ENCODE measurements around the gene ARF1.
A peak's percentile ranks its signal among the peaks of the same experiment; 100 is the strongest.

The ARF1 gene

GRCh38 chr1:228134591-228134990, 52.1 kb downstream of the ARF1 start:
- DNase-seq: no peak

- DNase-seq: no peak
Observed at GRCh38 chr1:228136901-228137300, 54.4 kb downstream of the ARF1 start.

DNA sequence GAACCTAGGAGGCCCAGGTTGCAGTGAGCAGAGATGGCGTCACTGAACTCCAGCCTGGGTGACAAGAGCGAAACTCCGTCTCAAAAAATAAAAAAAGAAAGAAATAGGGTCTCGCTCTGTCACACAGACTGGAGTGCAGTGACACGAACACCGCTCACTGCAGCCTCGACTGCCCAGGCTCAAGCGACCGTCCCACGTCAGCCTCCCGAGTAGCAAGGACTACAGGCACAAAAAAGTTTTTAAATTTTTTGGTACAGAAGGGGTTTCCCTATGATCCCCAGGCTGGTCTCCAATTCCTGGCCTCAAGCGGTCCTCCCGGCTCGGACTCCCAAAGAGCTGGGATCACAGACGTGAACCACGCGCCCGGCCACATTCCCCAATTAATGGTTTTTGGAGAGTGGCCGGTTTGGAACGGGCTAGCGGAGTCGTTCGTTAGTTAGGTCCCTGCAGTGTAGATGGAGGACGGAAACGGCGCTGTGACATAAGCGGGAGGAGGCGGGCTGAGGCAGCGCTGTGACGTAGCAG, 57.0 kb downstream of the ARF1 start:
- DNase-seq: no peak

DNA sequence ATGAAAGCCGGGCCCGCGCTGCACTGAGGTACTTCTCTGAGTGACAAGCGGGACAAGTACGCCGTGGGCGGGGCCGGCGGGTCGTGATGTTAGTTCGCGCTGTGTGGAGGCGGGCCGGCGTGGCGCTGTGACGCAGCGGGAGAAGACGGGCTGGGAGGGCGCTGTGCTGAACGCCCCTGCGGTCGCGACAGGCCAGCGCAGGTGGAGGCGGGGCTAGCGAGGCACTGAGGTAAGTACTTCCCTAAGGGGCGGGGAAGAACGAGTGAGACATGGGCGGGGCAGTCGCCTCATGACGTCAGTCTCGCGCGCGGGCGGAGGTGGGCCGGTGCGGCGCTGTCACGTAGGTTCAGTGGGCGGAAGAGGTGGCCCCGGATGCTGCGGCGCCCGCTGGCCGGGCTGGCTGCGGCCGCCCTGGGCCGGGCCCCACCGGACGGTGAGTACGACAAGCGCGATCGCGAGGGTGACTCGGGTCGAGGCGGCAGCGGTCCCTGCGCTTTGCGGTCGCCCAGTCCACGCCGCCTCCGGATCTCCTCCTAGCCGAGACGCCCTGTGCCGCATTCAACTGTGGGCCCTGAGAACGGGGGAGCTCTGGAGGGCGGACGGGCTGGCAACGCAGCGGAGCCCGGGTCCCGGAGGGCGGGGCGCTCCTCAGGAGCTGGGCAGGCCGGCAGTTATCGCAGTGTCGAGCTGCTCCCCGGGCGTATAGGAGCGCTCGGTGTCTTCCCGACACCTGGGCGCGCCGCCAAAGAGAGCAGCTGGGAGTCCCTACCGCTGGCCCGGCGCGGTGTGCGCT, 57.6 kb downstream of the ARF1 start, which contains the start of gene GUK1:
TSS of gene GUK1 (plus strand) at position 349 of the 793 bp plus-strand sequence. CDS start at position 373, 24 bp downstream.
- DNase-seq: peak; percentile 100

- DNase-seq: no peak
Observed at GRCh38 chr1:228140724-228141225, 58.3 kb downstream of the ARF1 start.

DNA sequence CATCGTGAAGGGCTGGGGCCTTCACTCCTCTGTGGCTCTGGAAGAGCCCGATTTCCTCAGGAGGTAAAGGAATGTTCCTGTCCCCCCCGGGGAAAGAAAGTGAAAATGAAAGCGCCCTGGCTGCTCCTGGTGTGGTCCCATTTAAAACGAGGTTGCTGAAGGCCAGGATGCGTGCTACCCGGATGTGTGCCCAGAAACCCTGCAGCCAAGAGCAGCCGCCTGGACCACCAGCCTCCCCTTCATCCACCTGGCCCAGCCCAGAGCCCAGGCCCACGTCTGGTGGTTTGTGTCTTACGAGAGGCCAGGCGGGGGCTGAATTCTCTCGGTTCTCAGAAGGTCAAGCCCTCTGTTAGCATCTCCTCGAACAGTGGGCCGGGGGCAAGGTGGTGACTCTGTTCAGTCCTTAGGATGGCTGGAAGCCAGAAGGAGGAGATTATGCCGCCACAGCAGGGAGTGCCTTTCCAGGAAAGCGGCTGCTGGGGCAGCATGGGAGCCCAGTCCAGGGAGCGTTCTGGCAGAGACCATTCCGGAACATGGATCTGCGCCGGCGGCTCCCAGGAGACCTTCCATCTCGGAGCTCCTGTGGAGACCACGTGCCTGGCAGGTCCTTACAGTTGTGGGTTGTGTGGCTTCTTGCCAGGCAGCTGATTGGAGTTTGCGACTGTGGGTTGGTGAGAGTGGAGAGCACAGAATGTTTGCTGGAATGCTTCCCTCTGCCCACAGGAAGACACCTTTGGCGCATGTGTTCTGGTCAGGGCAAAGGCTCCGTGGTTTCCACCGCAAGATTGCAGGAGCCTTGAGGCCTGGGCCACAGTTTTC, 58.9 kb downstream of the ARF1 start:
- no peak for DNase-seq

DNA sequence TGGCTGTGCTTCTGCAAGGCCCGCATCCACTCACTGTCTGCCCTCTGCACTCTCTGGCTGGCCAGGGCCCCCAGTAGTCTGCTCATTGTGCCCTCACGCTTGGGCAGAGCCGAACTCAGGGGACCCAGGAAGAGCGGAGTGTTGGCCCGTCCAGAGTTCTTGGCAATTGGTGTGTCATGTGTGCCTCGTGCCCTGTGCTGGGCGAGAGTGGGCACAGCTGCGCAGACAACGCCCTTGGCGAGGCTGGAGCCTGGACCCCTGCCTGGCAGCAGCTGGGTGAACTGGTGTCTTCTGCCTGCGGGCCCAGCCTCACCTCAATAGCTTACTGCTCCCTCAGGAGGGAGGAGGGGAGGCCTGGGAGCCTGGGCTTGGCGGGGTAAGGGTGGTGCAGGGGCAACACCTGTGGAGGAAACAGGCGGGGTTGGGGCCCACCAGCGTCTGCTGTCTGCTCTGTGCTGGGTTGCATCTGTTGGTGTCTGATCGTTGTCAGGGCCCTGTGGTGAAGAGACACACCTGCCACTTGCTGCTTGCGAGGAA, 59.7 kb downstream of the ARF1 start:
- no peak for DNase-seq

GRCh38 chr1:228142701-228143136, 60.2 kb downstream of the ARF1 start:
- DNase-seq: no peak

- no peak for DNase-seq
Observed at GRCh38 chr1:228143480-228144192, 61.1 kb downstream of the ARF1 start.

DNA sequence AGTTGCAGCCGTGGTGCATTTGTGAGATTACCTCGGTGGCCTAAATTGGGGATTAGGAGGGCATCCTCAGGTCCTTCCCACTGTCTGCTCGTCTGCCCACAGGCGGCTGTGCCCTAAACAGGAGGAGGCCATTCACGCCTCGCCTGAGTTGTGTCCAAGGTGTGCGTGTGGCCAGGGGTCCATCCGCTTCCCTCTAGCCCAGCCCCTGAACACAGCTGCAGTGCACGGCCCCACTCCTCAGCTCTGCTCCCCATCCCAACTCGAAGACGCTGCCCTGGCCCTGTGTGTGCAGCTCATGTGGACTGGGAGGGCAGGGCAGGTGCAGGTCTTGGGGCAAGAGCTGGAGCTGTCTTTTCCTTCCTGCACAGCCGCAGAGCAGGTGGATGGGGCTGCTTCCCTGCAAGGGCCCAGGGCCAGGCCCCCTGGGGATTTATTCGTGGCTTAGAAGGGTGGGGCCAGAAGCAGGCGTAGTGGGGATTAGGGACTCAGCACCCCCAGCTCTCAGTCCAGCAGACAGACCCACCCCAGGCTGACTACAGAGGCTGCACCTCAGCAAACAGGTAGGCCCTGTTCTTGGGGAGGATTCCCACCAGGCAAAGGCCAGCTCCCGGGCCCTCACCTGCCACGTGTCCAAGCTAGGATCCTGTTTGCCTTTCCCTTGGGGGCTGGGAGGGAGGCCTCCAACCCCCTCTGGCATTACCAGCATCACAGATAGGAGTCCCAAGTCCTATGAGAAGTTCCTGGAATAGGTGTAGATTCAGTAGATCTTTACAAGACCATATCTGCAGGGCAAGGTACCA, 61.9 kb downstream of the ARF1 start:
- no peak for DNase-seq

GRCh38 chr1:228144993-228145343, 62.5 kb downstream of the ARF1 start:
- DNase-seq: no peak

DNA sequence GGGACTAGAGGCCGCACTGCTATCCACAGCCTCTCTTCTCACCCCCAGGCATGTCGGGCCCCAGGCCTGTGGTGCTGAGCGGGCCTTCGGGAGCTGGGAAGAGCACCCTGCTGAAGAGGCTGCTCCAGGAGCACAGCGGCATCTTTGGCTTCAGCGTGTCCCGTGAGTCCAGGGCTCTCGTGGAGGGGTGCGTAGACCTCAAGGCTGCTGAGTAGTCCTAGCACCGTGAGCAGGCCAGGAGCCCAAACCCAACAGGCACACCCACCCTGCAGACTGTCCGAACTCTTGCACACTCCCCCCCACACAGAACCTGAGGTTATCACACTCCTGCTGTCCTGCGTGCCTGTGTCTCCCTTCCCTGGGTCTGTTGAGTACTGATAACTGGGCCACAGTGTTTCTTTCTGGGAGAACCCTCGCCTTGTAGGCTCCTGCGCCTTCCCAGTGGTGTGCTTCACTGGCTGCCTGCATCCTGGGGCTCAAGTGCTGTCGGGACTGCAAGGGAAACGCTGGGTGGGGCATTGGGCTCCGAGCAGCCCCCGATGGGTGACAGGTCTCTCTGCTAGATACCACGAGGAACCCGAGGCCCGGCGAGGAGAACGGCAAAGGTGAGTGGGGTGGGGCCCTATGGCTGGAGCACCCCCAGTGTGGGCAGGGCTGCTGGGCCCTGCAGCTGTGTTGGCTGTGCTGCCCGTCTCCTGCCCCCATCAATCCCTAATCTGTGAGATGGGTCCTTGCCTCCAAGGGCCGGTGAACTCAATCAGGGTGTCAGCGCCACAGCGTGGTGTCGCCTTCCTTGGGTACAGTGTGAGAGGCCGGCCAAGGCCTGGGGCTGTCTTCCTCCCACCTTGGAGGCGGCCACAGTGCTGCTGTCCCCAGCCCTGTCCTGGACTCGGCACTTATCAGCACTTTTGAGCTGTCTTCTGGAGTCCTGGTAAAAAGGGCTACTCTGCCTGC, 63.2 kb downstream of the ARF1 start:
- no peak for DNase-seq

- no peak for DNase-seq
Observed at GRCh38 chr1:228146417-228147150, 64.1 kb downstream of the ARF1 start.

DNA sequence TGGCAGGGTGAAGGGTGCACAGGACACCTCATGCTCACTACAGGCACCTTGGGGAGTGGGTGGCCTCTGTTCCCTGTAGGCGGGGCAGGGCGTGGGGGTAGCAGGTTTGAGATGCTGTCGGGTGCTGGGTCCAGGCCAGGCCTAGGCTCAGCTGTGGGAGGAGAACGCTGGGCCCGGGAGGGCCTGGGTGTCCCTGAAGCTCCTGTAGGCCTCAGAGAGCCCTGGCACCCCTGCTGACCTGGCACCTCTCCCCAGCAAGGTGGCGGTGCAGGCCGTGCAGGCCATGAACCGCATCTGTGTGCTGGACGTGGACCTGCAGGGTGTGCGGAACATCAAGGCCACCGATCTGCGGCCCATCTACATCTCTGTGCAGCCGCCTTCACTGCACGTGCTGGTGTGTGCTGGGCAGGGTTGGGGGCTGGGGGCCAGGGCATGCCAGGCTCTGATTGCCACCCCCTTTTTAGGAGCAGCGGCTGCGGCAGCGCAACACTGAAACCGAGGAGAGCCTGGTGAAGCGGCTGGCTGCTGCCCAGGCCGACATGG, 64.7 kb downstream of the ARF1 start:
- DNase-seq: no peak

DNA sequence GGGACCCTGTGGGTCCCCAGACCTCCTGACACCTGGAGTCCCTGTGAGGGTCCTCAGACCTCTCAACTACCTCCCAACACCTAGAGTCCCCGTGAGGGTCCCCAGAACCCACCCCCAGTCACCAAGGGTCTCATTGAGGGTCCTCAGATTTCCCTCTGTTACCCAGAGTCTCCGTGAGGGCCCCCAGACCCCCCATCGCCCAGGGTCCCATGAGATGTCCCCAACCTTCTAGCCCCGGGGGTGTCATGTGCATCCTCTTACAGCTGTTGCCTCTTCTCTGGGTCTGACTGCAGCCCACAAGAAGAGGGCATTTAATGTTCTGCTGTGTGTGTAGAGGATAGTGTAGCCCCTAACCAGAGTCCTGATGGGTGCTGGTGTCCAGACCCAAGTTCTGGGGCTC, 65.3 kb downstream of the ARF1 start:
- no peak for DNase-seq

DNA sequence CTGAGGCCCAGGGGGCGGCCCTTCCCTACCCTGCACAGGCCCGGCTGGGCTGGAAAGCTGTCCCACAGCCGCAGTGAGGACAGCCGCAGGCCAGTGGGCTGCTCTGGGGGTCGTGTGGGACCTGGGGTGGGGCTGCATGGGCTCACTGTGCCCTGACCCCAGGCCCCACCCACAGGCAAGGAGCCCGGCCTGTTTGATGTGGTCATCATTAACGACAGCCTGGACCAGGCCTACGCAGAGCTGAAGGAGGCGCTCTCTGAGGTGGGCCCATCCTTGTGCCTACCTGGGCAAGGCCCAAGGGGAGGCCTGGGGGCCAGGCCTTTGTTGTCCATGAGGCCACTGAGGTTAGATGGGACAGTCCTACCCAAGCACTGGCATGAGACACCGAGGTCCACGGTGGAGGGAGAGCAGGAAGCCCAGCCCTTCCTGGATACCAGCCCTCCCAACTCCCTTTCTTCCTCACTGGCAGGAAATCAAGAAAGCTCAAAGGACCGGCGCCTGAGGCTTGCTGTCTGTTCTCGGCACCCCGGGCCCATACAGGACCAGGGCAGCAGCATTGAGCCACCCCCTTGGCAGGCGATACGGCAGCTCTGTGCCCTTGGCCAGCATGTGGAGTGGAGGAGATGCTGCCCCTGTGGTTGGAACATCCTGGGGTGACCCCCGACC, 65.8 kb downstream of the ARF1 start:
- no peak for DNase-seq
